ENCODE measurements around the gene CTNNA2. TPM values are rescaled to one million over a fixed set of nuclear protein-coding genes. Genes with fewer than 3 reads are reported as not detected.
"Not testable (repeated sequence)": the region's sequence is repeated elsewhere in the genome, so short reads cannot be mapped to it uniquely, and the experiment has no call there.

The CTNNA2 gene
- total RNA-seq, 1 experiment from 2014 or later = not detected

- no peak for DNase-seq (ENCODE audit: extremely low read depth, low read depth)
Observed at GRCh38 chr2:80061881-80062280, 549.0 kb downstream of the CTNNA2 start.

- no peak for DNase-seq (ENCODE audit: extremely low read depth, low read depth)
Observed at GRCh38 chr2:80062298-80062697, 549.4 kb downstream of the CTNNA2 start.

- DNase-seq (ENCODE audit: extremely low read depth, low read depth) = no peak
Observed at GRCh38 chr2:80068038-80068731, 555.3 kb downstream of the CTNNA2 start.

GRCh38 chr2:80070587-80070986, 557.7 kb downstream of the CTNNA2 start:
- no peak for DNase-seq (ENCODE audit: extremely low read depth, low read depth)

GRCh38 chr2:80071941-80072340, 559.1 kb downstream of the CTNNA2 start:
- no peak for DNase-seq (ENCODE audit: extremely low read depth, low read depth)

- DNase-seq (ENCODE audit: extremely low read depth, low read depth) = peak; percentile 54
Observed at GRCh38 chr2:80073134-80073561, 560.3 kb downstream of the CTNNA2 start.

- DNase-seq (ENCODE audit: extremely low read depth, low read depth) = no peak
Observed at GRCh38 chr2:80074321-80075070, 561.6 kb downstream of the CTNNA2 start.

GRCh38 chr2:80075719-80076118, 562.9 kb downstream of the CTNNA2 start:
- no peak for DNase-seq (ENCODE audit: extremely low read depth, low read depth)

GRCh38 chr2:80078290-80079036, 565.6 kb downstream of the CTNNA2 start:
- DNase-seq (ENCODE audit: extremely low read depth, low read depth) = no peak

GRCh38 chr2:80080957-80081356, 568.1 kb downstream of the CTNNA2 start:
- DNase-seq (ENCODE audit: extremely low read depth, low read depth) = no peak

- DNase-seq (ENCODE audit: extremely low read depth, low read depth) = peak; percentile 3
Observed at GRCh38 chr2:80086831-80087230, 574.0 kb downstream of the CTNNA2 start.

- no peak for DNase-seq (ENCODE audit: extremely low read depth, low read depth)
Observed at GRCh38 chr2:80091237-80091636, 578.4 kb downstream of the CTNNA2 start.

- no peak for DNase-seq (ENCODE audit: extremely low read depth, low read depth)
Observed at GRCh38 chr2:80092474-80092873, 579.6 kb downstream of the CTNNA2 start.

GRCh38 chr2:80098503-80098902, 585.7 kb downstream of the CTNNA2 start:
- not testable (repeated sequence) for DNase-seq (ENCODE audit: extremely low read depth, low read depth)

- DNase-seq (ENCODE audit: extremely low read depth, low read depth) = no peak
Observed at GRCh38 chr2:80102026-80102425, 589.2 kb downstream of the CTNNA2 start.

GRCh38 chr2:80105015-80105640, 592.3 kb downstream of the CTNNA2 start:
- no peak for DNase-seq (ENCODE audit: extremely low read depth, low read depth)

- DNase-seq (ENCODE audit: extremely low read depth, low read depth) = no peak
Observed at GRCh38 chr2:80111185-80111584, 598.3 kb downstream of the CTNNA2 start.

- no peak for DNase-seq (ENCODE audit: extremely low read depth, low read depth)
Observed at GRCh38 chr2:80112790-80113189, 599.9 kb downstream of the CTNNA2 start.

GRCh38 chr2:80113399-80113798, 600.5 kb downstream of the CTNNA2 start:
- no peak for DNase-seq (ENCODE audit: extremely low read depth, low read depth)

- DNase-seq (ENCODE audit: extremely low read depth, low read depth) = no peak
Observed at GRCh38 chr2:80114812-80115211, 602.0 kb downstream of the CTNNA2 start.

- no peak for DNase-seq (ENCODE audit: extremely low read depth, low read depth)
Observed at GRCh38 chr2:80117401-80117800, 604.5 kb downstream of the CTNNA2 start.

All from NCI-H460 (cell line).